Gastrocnemius medialis (tissue), 4 donors: ENCODE measurements around the gene MAPKAPK5.

ENCODE experiments used
- POLR2A ChIP-seq, 2 donors: fragments of 450-650 bp; IDR thresholded peaks; one replicate each; pipeline ENCODE4 v1.6.1; 2017; ENCODE audit warnings: antibody characterized with exemption in 2 of 2, mild to moderate bottlenecking in 2 of 2, moderate library complexity in 2 of 2
- TF ChIP-seq, protein P1 (sequence below), 5 experiments: fragments of 450-650 bp in 3 of 5; fragments of 200-600 bp in 2 of 5; sonication (generic) in 2 of 5; IDR thresholded peaks in 4 of 5; conservative IDR thresholded peaks in 1 of 5; 1 replicate in 4 of 5; 2 replicates in 1 of 5; pipeline ENCODE4 v1.5.1; 2016 to 2019; ENCODE audit warnings: antibody characterized with exemption in 5 of 5, mild to moderate bottlenecking in 3 of 5, moderate library complexity in 3 of 5

DNA sequence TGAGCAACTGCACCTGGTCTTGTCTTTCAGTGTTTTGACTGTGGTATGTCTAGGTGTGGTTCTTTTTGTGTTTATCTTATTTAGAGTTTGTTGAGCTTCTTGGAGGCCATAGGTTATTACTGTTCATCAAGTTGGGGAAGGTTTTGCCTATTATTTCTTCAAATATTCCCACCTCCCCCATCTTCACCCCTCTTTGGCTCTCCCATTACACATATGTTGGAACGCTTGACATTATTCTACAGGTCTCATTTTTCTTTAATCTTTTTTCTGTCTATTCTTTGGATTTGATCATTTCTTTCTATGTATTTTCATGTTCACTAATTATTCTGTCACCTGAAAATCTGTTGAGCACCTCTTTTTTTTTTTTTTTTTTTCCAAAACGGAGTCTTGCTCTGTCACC is 16.2 kb downstream of the MAPKAPK5 start:
- no peak for TF ChIP-seq POLR2A (IDR thresholded peaks at IDR 0.05)
- TF ChIP-seq, protein P1, sequence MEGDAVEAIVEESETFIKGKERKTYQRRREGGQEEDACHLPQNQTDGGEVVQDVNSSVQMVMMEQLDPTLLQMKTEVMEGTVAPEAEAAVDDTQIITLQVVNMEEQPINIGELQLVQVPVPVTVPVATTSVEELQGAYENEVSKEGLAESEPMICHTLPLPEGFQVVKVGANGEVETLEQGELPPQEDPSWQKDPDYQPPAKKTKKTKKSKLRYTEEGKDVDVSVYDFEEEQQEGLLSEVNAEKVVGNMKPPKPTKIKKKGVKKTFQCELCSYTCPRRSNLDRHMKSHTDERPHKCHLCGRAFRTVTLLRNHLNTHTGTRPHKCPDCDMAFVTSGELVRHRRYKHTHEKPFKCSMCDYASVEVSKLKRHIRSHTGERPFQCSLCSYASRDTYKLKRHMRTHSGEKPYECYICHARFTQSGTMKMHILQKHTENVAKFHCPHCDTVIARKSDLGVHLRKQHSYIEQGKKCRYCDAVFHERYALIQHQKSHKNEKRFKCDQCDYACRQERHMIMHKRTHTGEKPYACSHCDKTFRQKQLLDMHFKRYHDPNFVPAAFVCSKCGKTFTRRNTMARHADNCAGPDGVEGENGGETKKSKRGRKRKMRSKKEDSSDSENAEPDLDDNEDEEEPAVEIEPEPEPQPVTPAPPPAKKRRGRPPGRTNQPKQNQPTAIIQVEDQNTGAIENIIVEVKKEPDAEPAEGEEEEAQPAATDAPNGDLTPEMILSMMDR (IDR thresholded peaks at IDR 0.05 in 4 of 5, conservative IDR thresholded peaks at IDR 0.05 in 1 of 5) = no peak
